NCI-H2029 (cell line): ENCODE measurements around the gene BTBD7.

Experiments used
- DNase-seq: peaks from one replicate; lab custom pipeline; 2025; lab: John Stamatoyannopoulos, UW

Gene BTBD7

DNA sequence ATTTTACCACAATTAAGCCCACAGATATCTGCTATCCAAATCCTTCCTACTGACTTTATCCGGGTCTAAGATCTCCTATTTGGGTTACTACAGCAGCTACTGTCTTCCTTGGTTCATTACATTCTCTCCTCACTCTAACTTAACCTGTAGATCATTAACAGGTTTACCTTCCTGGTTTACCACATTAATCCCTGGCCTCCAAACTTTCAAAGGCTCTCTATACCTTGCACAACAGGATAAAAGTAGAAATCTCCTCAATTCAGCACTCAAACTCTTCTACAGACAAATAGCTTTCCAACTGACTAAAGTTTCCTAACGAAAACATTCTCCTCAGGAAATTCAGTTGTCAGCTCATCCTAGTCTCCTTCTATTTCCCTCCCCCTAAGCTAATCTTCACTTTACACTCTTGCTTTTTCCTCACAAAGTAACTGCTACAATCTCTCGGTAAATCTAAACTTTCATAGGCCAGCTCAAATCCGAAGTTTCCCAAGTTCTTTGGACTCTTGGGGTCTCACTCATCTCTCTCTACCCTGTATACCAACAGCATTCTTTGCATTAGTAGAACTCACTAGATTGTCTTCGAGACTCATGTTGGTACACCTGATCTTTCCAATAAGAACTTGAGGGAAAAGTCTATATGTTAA lies 2.7 kb downstream of the BTBD7 start:
- DNase-seq, result no peak

DNA sequence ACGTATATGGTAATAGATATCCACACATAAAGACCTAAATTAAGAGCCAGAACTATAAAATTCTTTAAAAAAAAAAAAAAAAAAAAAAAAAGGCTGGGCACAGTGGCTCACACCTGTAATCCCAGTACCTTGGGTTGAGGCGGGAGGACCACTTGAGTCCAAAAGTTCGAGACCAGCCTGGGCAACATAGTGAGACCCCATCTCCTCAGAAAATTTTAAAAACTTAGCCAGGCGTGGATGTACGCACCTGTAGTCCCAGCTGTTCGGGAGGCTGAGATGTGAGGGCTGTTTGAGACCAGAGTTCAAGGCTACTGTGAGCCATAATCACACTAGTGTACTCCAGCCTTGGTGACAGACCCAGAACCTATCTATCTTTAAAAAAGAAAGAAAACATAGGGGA lies 4.3 kb downstream of the BTBD7 start:
- no peak for DNase-seq

DNA sequence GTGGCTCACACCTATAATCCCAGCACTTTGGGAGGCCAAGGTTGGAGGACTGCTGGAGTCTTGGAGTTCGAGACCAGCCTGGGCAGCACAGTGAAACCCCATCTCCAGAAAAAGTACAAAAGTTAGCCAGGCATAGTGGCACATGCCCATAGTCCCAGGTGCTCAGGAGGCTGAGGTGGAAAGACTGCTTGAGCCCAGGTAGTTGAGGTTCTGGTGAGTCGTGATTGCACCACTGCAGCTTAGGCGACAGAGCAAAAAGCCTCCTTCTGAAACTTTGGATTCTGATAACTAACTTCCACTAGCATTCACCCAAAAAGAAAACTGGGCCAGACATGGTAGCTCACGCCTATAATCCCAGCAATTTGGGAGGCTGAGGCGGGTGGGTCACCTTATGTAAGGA lies 6.6 kb downstream of the BTBD7 start:
- DNase-seq, result no peak

DNA sequence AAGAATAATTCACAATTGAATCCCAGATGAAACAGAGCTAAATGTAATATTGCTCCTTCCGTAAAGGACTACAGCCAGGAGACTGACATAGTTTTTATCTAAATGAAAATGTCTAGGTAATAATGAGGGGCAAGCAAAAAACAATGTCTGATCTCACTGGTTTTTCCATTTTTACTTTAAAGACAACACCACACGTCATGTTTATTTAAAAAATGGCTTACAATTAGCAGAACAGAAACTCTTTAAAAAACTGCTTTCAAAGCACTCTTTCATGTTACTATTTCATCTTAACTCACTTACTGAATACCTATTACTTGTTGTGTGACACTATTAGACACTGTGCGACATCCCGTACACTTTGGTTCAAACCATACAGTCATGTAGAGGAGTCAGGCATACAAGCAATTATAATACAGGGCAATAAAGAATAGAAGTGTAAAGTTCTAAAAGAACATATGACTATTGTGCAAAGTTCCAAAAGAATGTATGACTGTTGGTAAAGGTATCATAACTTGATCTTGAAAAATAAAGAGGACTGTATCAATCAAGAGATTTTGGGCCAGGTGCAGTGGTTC lies 9.1 kb downstream of the BTBD7 start:
- DNase-seq, result no peak

DNA sequence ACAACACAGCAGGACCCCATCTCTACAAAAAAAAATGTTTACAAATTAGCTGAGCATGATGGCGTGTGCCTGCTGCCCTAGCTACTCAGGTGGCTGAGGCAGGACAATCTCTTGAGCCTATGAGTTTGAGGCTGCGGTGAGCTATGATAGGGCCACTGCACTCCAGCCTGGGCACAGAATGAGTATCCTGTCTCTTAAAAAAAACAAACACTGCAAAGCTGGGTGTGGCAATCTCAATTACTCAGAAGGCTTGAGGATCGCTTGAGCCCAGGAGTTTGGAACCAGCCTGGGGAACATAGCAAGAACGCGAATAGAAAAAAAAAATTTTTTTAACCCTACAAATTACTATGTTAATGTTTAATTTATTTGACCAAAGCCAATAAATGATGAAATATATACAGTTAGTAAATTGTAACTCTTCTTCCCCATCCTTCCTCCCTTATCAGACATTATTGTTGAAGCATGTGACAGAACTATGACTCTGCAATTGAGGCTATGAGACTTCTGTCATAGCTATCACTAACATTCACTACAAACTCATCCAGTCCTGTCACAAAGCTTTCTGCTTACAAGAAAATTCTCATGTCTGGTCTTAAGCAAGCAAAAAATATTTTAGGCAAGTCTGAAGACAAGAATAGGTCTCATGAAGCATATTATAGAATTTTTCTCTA lies 9.8 kb downstream of the BTBD7 start:
- no peak for DNase-seq

DNA sequence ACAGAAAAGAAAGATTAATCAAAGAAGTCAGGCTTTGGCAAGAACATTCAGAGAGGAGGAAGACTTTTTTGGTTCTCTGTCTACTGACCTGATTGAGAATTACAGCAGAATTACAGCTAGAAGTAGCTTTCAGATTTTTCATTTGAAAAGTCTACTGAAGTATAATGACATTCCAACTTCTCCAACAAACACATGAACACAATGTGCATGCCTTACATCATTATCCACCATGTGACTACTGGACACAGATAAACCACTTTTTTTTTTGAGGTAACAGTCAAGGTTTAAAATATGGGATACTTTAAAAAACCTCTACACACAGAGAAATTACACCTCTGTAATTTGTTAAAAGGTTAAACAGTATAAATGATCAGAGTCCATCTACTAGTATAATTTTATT lies 12.3 kb downstream of the BTBD7 start:
- no peak for DNase-seq

DNA sequence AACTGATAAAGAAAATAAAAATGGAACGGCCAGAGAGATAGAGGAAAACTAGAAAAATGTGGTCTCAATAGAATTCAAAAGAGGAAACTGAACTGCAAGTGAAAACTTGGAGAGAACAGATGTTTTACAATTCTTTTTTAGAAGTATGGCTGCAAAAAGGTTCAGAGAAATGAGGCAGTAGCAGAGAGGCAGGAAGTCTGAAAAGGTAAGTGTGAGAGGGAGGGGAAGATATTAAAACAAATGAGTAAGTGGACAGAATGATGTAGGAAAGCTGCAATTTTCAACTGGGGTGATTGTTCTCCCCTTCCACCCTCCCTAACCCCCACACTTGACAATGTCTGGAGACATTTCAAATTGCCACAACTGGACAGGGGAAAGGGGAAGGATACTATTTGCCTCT lies 12.9 kb downstream of the BTBD7 start:
- no peak for DNase-seq

DNA sequence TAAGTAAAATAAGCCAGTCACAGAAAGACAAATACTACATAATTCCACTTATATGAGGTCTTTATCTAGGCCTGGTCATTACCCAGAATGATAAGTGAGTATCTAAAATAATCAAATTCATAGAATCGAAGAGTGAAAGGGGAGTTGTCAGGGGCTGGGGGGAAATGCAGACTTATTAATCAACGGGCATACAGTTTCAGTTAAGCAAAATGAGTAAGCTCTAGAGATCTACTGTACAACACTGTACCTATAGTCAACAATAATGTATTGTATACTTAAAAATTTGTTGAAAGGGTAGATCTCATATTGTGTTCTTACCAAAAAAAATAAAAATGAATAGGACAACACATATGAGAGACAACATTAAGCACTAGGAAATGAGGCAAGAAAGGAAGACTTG lies 13.3 kb downstream of the BTBD7 start:
- DNase-seq, result no peak

DNA sequence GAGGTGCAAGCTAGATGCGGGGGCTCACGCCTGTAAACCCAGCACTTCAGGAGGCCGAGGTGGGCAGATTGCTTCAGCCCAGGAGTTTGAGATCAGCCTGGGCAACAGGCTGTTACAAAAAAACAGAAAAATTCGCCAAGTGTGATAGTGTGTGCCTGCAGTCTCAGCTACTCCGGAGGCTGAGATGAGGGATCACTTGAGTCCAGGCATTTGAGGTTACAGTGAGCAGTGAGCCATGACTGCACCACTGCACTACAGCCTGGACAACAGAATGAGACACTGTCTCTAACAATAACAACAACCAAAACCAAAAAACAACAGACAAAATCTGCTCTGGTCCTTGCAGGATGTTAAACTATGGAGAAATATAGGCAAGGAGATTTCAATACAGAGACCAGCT lies 13.9 kb downstream of the BTBD7 start:
- DNase-seq, result no peak

DNA sequence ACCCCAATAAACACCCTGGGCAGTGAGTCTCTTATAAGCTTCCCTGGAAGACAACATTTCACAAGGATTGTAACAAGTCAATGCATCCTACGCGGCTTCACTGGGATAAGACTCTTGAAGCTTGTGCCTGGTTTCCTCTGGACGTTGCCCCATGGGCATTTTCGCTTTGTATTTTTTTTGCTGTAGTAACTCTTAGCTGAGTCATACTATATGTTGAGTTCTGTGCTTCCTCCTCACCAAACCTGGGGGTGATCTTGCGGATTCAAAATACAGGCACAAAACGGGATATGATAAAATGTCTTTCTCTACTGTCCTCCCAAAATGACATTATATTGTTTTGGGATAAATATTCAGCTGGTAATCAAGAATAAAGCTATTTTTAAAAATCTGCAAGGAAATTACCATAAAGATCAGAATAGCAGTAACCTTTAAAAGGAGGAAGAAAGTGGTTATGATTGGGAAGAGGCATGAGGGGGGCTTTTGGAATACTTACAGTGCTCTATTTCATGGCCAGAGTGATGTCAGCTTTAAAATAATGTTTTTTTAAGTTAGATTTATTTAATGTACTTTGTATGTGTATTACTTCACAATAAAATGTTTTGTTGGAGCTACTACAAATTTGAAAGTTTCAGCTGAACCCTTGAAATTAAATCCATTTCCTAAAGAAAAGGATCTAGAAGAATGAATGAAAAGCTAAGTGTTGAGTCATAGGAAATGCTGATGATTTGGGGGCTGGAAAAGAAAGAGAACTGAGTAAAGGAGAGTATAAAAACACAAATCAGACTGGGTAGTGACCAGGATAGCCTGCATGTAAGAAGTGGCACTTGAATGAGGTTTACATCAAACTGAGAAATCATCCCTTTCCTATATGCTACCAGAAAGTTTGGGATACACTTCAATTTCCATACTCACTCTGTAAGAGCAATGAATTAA lies 14.7 kb downstream of the BTBD7 start:
- no peak for DNase-seq

DNA sequence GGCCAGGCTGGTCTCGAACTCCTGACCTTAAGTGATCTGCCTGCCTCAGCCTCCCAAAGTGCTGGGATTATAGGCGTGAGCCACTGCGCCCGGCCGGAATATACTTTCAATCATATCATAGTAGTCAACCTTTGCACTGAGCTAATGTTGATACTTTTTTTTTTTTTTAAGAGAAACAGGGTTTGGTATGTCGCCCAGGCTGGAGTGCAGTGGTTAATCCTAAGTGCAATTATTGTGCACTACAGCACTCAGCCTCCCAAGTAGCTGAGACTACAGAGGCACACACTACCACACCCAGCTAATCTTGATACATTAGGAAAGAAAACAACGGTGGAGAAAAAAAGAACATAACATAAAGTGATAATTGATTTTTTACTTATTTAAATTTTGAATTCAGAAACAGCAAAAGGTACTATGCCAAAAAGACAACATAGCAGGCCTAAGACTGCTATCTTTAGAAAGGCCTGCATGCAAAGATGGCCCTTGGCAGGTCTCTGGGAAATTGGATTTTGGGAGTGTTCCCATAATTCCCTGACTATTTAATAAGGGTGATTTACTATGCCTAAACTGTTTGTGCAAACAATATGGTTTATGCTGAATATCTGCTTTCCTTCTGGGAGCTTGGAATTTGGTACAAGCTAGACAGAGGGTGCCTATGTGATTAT lies 15.5 kb downstream of the BTBD7 start:
- no peak for DNase-seq

DNA sequence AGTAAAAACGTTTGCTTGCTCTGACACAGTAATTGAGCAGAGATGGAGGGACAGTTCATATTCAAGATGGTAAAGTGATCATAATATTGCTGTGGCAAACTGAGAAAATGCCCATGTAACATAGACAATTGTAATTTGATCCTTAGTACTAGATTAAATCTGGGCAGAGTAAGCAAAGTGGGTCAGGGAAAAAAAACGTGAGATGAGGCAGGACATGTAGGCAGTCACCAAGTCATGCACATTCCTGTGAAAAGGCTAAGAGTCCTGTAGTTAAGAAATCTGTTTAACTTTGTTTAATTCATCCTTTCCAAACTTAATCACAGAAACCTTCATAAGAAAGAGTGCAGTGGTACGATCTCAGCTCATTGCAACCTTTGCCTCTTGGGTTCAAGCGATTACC lies 16.1 kb downstream of the BTBD7 start:
- no peak for DNase-seq

DNA sequence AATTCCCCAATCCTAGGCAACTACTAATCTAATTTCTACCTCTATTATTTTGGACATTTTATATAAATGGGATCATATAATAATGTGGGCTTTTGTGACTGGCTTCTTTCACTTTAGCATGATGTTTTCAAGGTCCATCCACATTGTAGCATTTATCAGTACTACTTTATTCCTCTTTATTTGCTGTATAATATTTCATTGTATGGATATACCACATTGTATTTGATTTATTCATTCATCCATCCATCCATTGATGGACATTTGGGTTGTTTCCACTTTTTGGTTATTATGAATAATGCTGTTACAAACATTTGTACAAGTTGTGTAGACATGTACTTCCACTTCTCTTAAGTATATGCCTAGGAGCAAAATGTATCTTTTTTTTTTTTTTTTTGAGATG lies 17.3 kb downstream of the BTBD7 start:
- DNase-seq, result no peak

DNA sequence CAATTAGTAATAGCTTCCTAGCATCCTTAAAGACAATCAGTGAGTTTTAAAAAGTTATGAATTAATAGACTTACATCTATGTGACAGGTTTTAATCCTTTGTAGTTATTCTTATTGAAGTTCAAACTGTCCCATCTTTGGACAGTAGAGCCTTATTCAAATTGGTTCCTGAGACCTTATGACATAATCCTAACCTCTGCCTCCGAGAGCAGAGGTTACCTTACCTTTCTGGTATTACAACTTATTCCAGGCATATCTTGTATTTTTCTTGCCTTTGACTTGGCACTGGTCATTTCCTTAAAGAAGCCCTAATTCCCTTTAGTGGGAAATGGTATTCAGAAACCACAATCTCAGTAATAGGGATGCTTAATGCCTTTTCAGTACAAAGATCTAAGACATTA lies 21.8 kb downstream of the BTBD7 start:
- DNase-seq, result no peak

DNA sequence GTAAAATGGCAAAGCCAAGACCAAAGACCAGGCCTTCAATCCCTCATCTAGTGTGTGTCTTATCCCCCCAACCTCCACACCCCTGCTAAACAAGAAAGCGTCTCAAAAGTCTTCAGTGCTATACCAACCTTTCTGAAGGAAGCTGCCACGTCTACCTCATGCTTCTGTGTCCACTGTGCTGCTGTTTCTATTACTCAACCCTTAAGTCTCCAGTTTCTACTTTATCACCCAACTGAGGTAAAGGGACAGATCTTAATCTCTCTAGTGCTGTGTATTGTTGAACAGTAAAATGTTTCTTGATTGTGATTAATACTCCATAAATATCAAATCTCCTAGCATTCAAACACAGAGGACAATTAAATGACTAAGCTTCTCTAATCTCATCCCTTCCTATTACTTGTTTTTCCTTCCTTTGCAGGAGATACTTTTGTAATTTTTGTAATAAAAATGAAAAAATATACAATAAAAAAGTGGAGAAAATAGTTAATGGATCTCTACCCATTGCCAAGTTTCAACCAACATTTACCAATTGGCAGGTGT lies 23.3 kb downstream of the BTBD7 start:
- DNase-seq, result no peak

DNA sequence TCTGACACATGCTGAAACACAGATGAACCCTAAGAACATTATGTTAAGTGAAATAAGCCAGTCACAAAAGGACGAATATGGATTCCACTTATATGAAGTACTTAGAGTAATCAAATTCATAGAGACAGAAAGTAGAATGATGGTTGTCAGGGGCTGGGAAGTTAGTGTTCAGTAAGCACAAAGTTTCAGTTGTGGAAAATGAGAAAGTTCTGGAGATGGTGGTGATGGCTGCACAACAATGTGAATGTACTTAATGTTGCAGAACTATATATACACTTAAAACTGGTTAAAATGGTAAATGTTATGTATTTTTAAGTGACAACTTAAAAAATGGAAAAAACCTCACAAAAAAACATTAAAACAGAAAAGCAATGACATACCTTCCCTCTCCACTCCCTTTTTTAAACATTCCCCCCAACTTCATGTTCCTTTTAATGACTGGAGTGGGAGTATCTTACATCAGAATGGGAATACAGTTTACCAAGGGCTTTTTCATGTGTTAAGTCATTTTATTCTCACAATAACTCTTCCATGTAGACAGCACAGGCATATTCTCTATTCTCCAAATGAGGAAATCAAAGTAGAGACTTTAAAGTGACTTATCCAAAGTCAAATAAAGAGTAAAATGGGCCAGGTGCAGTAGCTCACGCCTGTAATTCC lies 24.0 kb downstream of the BTBD7 start:
- DNase-seq, result no peak

DNA sequence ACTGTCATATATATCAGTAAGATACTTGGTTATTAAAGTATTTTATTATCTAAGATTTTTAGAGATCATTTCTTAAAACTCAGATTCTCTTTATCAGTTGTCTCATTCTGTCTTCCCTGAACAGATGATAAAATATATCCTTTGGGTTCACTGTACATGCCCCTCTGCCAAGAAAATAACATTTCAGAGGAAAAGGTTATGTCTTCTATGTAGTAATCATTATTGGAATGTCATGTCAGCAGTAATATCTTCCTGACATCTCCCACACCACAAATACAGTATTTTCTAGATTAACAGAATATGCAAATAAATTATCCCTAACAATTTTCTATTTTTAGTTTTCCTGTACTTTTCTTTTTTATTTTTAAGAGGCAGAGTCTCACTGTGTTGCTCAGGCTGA lies 26.0 kb downstream of the BTBD7 start:
- no peak for DNase-seq

DNA sequence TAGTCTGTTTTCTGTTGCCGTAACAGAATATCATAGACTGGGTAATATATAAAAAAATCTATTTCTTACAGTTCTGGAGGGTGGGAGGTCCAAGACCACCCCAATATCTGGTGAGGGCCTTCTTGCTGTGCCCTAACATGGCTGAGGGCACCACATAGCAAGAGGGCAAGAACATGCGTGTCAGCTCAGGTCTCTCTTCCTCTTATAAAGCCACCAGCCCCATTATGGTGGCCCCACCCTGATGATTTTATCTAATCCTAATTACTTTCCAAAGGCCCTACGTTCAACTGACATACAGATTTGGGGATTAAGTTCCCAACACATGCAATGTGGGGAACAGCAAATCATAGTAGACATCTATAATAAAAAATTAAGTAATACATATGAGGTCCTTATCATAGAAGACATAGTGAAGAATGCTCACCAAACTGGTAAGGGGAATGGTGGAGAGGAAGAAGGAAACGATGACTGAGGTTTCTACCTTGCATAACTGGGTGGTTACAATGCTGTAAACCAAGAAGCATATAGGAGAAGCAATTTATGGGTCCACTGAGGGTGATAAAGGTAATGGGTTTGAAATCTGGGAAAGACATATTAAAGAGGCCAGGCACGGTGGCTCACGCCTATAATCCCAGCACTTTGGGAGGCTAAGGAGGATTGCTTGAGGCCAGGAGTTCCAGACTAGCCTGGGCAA lies 27.0 kb downstream of the BTBD7 start:
- DNase-seq, result no peak

DNA sequence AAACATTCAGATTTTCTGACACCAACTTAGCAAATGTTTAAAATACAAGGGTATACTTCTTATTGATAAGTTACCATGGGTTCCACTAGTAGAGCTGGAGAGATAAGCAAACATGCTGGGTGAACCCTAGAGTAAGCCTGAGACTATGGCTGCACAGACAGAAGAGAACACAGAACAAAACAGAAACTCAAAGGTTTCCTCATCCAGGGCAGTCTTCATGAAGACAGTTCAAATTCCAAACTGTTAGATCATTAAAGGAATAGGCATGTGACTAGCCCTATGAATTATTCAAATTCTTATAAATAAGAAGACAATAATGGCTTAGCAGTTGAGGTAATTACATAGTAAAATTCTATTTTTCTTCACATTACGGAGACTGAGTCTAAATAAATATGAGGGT lies 28.1 kb downstream of the BTBD7 start:
- no peak for DNase-seq

DNA sequence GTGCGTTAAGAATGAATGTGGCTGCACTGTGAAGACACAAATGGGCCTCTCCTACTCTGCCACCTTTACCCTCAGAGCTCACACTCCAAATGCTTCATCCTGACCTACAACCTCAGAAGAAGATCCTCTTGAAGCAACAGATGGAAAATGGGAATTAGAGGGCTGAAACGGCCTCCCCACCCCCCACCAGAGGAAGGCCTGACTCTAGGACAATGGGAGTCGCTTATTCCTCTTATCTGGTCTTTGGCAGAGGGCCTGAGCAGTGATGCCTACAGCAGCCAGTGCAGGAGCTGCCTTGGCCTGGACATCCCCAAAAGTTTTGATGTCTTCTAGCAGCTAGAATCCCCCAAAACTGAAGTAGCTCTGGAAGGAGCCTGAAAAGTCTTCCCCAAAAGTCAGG lies 29.2 kb downstream of the BTBD7 start:
- DNase-seq, result no peak
